ENCODE results near the gene ANKRD63.

Gene ANKRD63

GRCh38 chr15:40242601-40243000 is 40.3 kb downstream of the ANKRD63 start:
- TF ChIP-seq POLR2AphosphoS5 (IDR thresholded peaks at IDR 0.05; ENCODE audit: low read depth, low read length): no peak
- no peak for TF ChIP-seq FOXP2 (optimal IDR thresholded peaks at IDR 0.05; ENCODE audit: borderline replicate concordance, extremely low read depth, extremely low read length, insufficient read depth)
- TF ChIP-seq SIN3A (IDR thresholded peaks at IDR 0.05; ENCODE audit: borderline replicate concordance, insufficient read depth, low read length): no peak
- TF ChIP-seq, protein P1, sequence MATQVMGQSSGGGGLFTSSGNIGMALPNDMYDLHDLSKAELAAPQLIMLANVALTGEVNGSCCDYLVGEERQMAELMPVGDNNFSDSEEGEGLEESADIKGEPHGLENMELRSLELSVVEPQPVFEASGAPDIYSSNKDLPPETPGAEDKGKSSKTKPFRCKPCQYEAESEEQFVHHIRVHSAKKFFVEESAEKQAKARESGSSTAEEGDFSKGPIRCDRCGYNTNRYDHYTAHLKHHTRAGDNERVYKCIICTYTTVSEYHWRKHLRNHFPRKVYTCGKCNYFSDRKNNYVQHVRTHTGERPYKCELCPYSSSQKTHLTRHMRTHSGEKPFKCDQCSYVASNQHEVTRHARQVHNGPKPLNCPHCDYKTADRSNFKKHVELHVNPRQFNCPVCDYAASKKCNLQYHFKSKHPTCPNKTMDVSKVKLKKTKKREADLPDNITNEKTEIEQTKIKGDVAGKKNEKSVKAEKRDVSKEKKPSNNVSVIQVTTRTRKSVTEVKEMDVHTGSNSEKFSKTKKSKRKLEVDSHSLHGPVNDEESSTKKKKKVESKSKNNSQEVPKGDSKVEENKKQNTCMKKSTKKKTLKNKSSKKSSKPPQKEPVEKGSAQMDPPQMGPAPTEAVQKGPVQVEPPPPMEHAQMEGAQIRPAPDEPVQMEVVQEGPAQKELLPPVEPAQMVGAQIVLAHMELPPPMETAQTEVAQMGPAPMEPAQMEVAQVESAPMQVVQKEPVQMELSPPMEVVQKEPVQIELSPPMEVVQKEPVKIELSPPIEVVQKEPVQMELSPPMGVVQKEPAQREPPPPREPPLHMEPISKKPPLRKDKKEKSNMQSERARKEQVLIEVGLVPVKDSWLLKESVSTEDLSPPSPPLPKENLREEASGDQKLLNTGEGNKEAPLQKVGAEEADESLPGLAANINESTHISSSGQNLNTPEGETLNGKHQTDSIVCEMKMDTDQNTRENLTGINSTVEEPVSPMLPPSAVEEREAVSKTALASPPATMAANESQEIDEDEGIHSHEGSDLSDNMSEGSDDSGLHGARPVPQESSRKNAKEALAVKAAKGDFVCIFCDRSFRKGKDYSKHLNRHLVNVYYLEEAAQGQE (IDR thresholded peaks at IDR 0.05; ENCODE audit: insufficient read depth in 1 of 2, low read depth in 2 of 2, low read length in 2 of 2): no peak
- no peak for TF ChIP-seq TAF1 (IDR thresholded peaks at IDR 0.05; ENCODE audit: borderline replicate concordance, insufficient read depth, low read length)

GRCh38 chr15:40242213-40242599 is 40.7 kb downstream of the ANKRD63 start:
- TF ChIP-seq SIN3A (IDR thresholded peaks at IDR 0.05; ENCODE audit: borderline replicate concordance, insufficient read depth, low read length): no peak
- no peak for TF ChIP-seq FOXP2 (optimal IDR thresholded peaks at IDR 0.05; ENCODE audit: borderline replicate concordance, extremely low read depth, extremely low read length, insufficient read depth)
- TF ChIP-seq POLR2AphosphoS5 (IDR thresholded peaks at IDR 0.05; ENCODE audit: low read depth, low read length): no peak
- no peak for TF ChIP-seq TAF1 (IDR thresholded peaks at IDR 0.05; ENCODE audit: borderline replicate concordance, insufficient read depth, low read length)
- TF ChIP-seq, protein P1 (IDR thresholded peaks at IDR 0.05; ENCODE audit: insufficient read depth in 1 of 2, low read depth in 2 of 2, low read length in 2 of 2): no peak

DNA sequence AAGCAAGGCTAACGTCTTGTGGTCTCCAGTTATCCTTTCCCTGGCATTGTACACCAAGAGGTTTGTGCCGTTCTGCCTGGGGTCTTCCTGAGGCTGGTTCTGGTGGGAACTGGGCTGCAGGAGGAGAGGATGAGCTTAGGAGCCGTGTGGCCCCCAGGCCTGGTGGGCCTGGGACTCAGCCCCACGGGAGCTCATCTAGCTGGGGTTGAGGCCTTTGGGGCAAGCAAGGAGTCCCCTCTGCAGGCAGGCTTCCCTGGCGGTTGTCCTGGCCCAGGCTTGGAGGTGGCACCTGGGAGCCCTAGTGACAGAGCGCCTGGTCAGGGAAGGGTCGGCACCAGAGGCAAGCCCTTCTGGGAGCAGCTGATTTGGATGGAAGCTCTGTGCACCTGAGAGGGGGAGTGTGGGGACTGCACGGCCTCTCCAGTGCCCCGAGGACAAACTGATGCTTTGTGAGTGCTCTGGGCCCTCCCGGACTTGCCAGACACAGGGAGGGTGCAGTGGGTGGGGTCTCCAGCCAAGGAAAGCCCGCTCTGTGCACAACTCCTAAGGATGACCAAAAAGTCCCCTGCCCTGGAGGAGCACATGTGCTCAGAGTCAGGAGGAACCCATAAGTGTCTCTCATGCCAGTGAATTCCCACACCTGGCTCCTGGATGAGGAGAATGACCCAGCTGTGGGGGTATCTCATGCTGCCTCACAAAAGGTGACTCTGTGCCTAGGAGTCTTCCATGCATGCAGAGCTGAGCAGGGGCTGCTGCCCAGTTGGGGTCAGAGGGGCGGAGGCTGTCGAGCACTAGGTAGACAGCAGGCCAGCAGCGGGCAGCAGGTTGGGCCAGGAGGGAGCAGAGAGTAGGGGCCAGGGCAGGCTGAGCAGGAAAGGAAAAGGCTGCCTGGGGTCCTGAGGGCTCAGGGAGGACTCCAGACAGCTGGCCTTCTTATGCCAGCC is 41.3 kb downstream of the ANKRD63 start:
- TF ChIP-seq FOXP2 (optimal IDR thresholded peaks at IDR 0.05; ENCODE audit: borderline replicate concordance, extremely low read depth, extremely low read length, insufficient read depth) (no peak), POLR2AphosphoS5 (IDR thresholded peaks at IDR 0.05; ENCODE audit: low read depth, low read length) (no peak), TAF1 (IDR thresholded peaks at IDR 0.05; ENCODE audit: borderline replicate concordance, insufficient read depth, low read length) (no peak), SIN3A (IDR thresholded peaks at IDR 0.05; ENCODE audit: borderline replicate concordance, insufficient read depth, low read length) (no peak)
- TF ChIP-seq, protein P1 (IDR thresholded peaks at IDR 0.05; ENCODE audit: insufficient read depth in 1 of 2, low read depth in 2 of 2, low read length in 2 of 2): no peak

GRCh38 chr15:40240619-40241221 is 42.1 kb downstream of the ANKRD63 start:
- TF ChIP-seq, protein P1 (IDR thresholded peaks at IDR 0.05; ENCODE audit: insufficient read depth in 1 of 2, low read depth in 2 of 2, low read length in 2 of 2): no peak
- TF ChIP-seq FOXP2 (optimal IDR thresholded peaks at IDR 0.05; ENCODE audit: borderline replicate concordance, extremely low read depth, extremely low read length, insufficient read depth): no peak
- no peak for TF ChIP-seq POLR2AphosphoS5 (IDR thresholded peaks at IDR 0.05; ENCODE audit: low read depth, low read length)
- TF ChIP-seq TAF1 (IDR thresholded peaks at IDR 0.05; ENCODE audit: borderline replicate concordance, insufficient read depth, low read length): no peak
- TF ChIP-seq SIN3A (IDR thresholded peaks at IDR 0.05; ENCODE audit: borderline replicate concordance, insufficient read depth, low read length): no peak

Data from PFSK-1 (cell line).